ENCODE results near the gene SMAD3.
"Not testable (repeated sequence)": the region's sequence is repeated elsewhere in the genome, so short reads cannot be mapped to it uniquely, and the experiment has no call there.

The SMAD3 gene

GRCh38 chr15:67140078-67140833 is 74.9 kb downstream of the SMAD3 start:
- DNase-seq (ENCODE audit: low read depth in 2 of 3, low spot score in 2 of 3): no peak

DNA sequence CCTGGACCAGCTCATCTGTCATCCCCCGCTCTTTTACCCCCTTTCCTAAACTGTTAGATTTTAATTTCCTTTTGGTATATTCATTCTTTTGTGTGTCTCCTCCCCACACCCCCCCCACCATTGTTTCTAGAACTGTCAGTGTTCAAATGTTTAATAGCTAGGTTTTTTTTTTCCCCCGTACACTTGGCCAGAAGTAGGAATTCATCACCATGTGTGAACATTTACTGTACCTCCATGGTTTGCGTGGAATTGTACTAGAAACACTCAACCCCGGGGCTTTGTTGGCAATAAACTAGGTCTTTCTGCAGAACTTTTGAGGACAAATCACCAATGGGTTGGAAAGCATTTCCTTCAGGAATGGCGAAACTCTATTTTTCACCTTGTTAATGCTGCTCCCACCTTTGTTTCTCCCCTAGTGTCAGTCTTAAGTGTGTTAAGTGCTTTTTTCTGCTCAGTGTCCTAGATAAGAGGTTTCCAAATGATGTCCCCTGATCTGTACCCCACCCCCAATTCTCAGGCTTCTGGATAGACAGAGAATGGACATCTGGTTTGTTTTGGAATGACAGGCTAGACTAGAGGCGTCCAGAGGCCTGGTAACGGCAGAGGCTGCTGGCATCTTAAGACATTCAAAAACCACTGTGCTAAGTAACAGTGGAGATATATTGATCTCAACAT is 76.8 kb downstream of the SMAD3 start:
- DNase-seq (ENCODE audit: low read depth in 2 of 3, low spot score in 2 of 3): no peak

DNA sequence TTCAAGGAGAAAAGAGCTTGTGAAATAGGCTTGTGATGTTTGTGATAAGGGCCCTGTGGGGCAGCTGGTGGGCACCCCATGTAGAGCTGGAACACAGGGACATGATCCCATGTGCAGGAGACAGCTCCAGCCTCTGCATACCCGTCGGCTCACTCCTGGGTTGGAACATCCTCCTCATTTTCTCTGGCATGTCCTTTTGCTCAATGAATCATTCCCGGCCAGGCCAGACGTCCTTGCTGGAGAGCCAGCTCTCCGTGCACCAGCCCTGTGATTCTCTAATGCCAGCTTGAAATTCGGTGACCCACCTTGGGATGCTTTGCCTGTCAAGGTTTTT is 77.3 kb downstream of the SMAD3 start:
- no peak for DNase-seq (ENCODE audit: low read depth in 2 of 3, low spot score in 2 of 3)

DNA sequence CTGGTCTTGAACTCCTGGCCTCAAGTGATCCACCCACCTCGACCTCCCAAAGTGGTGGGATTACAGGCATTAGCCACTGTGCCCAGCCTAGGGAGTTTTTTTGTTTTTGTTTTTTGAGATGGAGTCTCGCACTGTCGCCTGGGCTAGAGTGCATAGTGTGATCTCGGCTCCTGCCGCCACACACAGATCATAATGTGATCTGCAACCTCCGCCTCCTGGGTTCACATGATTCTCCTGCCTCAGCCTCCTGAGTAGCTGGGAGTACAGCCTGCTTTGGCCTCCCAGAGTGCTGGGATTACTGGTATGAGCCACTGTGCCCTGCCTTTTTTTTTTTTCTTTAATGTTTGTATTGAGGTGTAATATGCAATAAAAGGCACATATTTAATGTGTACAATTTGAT is 78.2 kb downstream of the SMAD3 start:
- DNase-seq (ENCODE audit: low read depth in 2 of 3, low spot score in 2 of 3): no peak

GRCh38 chr15:67144609-67145311 is 79.4 kb downstream of the SMAD3 start:
- no peak for DNase-seq (ENCODE audit: low read depth in 2 of 3, low spot score in 2 of 3)

DNA sequence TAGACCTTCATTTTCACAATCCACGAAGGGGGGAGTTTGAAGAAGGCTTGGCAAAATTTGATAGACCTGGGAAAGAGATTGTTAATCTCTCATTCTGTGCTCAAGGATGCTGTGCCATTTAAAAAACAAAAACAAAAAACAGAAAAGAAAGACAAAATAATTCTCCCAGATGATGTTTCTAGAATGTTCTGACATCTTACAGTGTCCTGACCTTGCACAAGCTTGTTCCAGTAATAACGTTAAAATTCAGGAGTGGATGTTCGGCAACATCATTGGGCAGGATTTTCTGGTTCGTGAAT is 79.9 kb downstream of the SMAD3 start:
- DNase-seq (ENCODE audit: low read depth in 2 of 3, low spot score in 2 of 3): no peak

- no peak for DNase-seq (ENCODE audit: low read depth in 2 of 3, low spot score in 2 of 3)
These were observed 80.3 kb downstream of the SMAD3 start for GRCh38 chr15:67145710-67146109.

GRCh38 chr15:67146234-67146633 is 80.8 kb downstream of the SMAD3 start:
- DNase-seq (ENCODE audit: low read depth in 2 of 3, low spot score in 2 of 3): no peak

GRCh38 chr15:67146875-67147381 is 81.5 kb downstream of the SMAD3 start:
- DNase-seq (ENCODE audit: low read depth in 2 of 3, low spot score in 2 of 3): no peak

DNA sequence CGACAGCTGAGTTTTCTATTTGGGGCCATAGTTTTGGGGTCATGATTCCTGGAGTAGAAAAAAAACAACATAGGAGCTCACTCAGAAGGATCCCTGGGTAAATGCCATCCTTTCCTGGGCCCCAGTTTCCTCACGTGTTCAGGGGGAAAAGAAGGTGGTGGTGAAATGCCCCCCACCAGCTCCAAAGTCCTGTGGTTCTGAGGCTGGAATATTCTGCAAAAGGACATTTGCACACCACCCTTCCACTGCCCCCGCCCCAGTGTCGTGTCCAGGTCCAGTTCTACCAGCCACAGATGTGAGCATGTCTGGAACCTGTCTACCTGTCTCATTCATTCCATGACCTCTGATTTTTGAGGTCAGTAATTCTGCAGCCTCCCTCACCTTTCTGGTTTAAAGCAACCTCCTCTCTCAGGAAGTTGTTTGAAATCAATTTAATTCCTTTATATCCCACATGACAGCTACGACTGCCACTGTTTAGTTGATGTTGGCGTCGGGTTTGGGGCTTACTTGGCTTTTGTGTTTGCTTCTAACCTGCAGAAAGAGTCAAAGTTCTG is 82.1 kb downstream of the SMAD3 start:
- DNase-seq (ENCODE audit: low read depth in 2 of 3, low spot score in 2 of 3): no peak

DNA sequence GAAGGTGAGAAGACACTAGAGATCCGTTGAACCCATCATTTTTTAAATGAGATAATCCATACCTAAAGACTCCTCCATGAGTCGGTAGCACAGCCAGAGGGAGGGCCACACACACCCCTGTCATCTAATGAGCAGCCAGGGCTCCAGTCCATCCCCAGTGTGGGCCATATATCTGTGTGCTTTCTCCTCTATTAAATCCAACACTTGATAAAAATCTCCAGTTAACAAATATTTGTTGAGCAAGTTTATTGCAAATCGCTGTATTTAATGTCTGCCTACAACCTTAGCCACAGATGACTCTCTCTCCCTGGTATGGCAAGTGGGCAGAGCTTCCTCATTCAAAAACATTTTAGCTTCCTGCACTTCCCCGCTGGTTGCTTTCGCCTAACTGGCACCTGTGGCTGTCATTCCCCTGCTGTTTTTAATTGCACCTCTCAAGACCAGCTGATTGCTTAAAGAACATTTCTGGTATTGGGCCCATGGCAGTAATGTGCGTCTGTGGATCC is 82.8 kb downstream of the SMAD3 start:
- no peak for DNase-seq (ENCODE audit: low read depth in 2 of 3, low spot score in 2 of 3)

DNA sequence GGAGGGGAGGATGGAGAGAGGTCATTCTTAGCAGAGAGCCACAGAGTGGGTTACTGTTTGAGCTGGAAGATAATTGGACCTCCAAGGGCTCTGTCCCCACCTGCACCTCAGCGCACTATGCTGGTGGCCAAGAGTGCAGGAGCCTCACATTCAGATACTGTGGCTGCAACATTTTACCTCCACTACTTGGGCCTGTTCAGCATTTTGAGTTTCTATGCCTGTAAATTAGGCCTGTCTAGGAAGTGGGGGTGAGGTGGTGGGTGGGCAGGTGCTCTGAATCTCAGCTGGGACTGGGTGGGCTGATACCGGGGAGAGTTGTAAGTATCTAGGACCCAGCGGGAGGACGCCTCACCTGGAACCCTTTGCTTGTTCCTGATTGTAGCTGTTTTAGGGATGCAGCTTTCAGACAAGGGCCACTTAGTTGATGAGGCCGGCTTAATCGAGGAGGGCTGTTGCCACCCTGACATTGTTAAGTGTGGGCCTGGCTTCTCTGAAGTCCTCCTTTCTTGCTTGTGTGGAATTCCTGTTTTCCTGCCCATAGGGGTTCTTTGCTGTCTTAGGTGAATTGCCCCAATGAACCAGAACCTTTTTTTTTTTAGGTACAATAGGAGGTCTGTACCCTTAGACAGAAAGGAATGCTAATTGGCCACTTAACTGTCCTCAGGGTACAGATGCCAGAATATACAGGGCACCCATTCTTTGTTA is 83.8 kb downstream of the SMAD3 start:
- no peak for DNase-seq (ENCODE audit: low read depth in 2 of 3, low spot score in 2 of 3)

GRCh38 chr15:67149773-67150022 is 84.3 kb downstream of the SMAD3 start:
- DNase-seq (ENCODE audit: low read depth in 2 of 3, low spot score in 2 of 3): no peak

GRCh38 chr15:67150023-67150860 is 84.8 kb downstream of the SMAD3 start:
- DNase-seq (ENCODE audit: low read depth in 2 of 3, low spot score in 2 of 3): peak in 2 of 3 experiments; percentile 29 to 52

- no peak for DNase-seq (ENCODE audit: low read depth in 2 of 3, low spot score in 2 of 3)
These were observed 87.0 kb downstream of the SMAD3 start for GRCh38 chr15:67152429-67152828.

GRCh38 chr15:67153044-67153443 is 87.6 kb downstream of the SMAD3 start:
- DNase-seq (ENCODE audit: low read depth in 2 of 3, low spot score in 2 of 3): not testable (repeated sequence)

DNA sequence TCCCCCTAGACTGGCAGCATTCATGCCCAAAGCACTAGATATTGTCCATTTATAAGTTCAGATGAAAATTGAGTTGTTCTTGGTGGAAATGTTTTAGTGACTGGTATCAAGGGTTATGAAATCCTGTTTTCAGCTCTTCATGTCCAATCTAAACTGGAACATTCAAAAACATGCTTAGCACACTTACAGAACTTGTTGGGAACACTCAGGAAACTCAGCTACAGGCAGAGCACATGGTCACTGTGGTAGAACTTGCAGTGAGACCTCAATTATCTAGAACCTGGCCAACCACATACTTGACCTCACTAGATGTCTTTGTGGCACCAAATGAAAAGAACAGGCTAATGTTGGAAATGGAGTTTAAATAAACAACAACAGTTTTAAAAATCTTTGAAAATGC is 88.8 kb downstream of the SMAD3 start:
- DNase-seq (ENCODE audit: low read depth in 2 of 3, low spot score in 2 of 3): no peak

- DNase-seq (ENCODE audit: low read depth in 2 of 3, low spot score in 2 of 3): no peak
These were observed 91.0 kb downstream of the SMAD3 start for GRCh38 chr15:67156426-67156825.

DNA sequence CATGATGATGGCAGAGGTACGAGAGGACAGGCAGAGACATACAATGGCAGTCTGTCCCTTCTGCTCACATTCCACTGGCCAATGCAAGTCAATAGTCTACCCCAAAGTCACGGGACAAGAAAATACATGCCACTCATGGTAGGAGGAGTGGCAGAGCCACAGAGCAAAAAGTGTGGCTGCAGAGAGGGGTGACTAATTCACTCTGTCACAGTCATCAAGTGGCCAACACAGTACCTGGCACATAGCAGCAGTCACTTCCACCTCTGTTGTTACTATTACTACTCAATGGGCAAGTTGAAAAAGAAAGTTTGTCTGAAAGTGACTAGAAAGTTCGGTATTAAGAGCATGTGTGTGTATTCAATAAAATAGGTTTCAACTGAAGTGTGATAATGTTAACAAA is 91.4 kb downstream of the SMAD3 start:
- no peak for DNase-seq (ENCODE audit: low read depth in 2 of 3, low spot score in 2 of 3)

- no peak for DNase-seq (ENCODE audit: low read depth in 2 of 3, low spot score in 2 of 3)
These were observed 92.3 kb downstream of the SMAD3 start for GRCh38 chr15:67157521-67158252.

Data from activated CD8-positive, alpha-beta memory T cell treated with anti-CD3 and anti-CD28 coated beads for 48 hours (primary cell).